Heart left ventricle (tissue), 13 donors: ENCODE data around the gene SORL1.

Source experiments
- CTCF ChIP-seq, 12 donors: fragments of 200-600 bp; sonication (generic) in 4 of 12; IDR thresholded peaks; one replicate each; pipeline versions ENCODE4 v1.5.0 to v1.8.0; 2018 to 2022; ENCODE audit warnings: antibody characterized with exemption in 12 of 12, mild to moderate bottlenecking in 5 of 12
- POLR2A ChIP-seq, 2 donors: fragments of 450-650 bp; IDR thresholded peaks; one replicate each; pipeline ENCODE4 v1.6.1; 2017; ENCODE audit warnings: antibody characterized with exemption in 2 of 2, mild to moderate bottlenecking in 2 of 2, moderate library complexity in 2 of 2
- donor health status: ischemic (EF 13 %, LVEDD 7.1; RV severe dilation, severe dysfunction).
- donor health status: DM: no; HTN: yes; CAD: no.
- donor health status: DM: no; HTN: no; CAD: no.
- donor health status: ischemic (EF 25% LVEDD 6.9; RV normal size, moderate dysfunction).
- donor health status: ischemic (EF 25% LVEDD 5.7; RV mildly dilated, moderate dysfunction).
- donor health status: ischemic (EF 35%, LVEDD 5.7; RV mildly dilated, moderate dysfunction).
- donor health status: nonischemic (EF 11% LVEDD 7.7; RV severe dilation, severe dysfunction).
- donor health status: DM: yes; HTN: yes; CAD: no.
- donor health status: PGD.
- donor health status: ischemic (EF 29% LVEDD 5.4; RV normal size, mild dysfunction).
- donor health status: nonischemic (EF 23%, LVEDD 6.1; RV moderate dilation, normal function).

DNA sequence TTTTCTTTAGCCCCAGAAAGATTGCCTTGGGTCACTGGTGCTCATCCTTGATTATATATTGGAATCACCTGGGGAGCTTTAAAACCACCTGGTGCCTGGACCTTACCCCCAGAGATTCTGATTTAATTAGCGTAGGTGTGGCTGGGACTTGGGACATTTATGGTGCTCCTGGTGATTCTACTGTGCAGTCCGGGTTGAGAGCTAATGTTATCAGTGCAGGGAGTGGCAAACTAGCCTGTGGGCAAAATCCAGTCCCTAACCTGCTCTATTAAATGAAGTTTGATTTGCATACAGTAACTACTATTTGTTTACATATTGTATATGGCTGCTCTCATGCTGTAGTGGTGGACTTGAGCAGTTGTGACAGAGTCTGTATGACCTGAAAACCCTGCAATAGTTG, 134.6 kb downstream of the SORL1 start:
- TF ChIP-seq CTCF (IDR thresholded peaks at IDR 0.05) (no peak), POLR2A (IDR thresholded peaks at IDR 0.05) (no peak)
